OCI-LY3 (cell line): Measurements from ENCODE around the gene SSBP2.

Source experiments
- H2AFZ ChIP-seq: fragments of 200-600, 300-600 bp; shearing (Covaris generic); 2 replicates; pipeline ENCODE4 v1.6.0; 2014; ENCODE audit warnings: antibody characterized with exemption, low read depth, low read length
- H3K27ac ChIP-seq: fragments of 200-600, 300-600 bp; sonication (generic); 2 replicates; pipeline ENCODE4 v1.5.1; 2014; ENCODE audit warnings: mild to moderate bottlenecking, low read length, moderate library complexity, mixed read lengths
- H3K27me3 ChIP-seq: fragments of 200-600, 300-600 bp; sonication (generic); 2 replicates; pipeline ENCODE4 v1.6.1; 2014; ENCODE audit warnings: low read depth, low read length, mixed read lengths
- H3K36me3 ChIP-seq: fragments of 200-600, 300-600 bp; sonication (generic); replicated peaks from 2 replicates; pipeline ENCODE3; 2014; ENCODE audit warnings: low read depth, low read length, mixed read lengths
- H3K4me1 ChIP-seq: fragments of 300-600, 200-600 bp; sonication (generic); 2 replicates; pipeline ENCODE4 v1.6.1; 2014; ENCODE audit warnings: low read length, mixed read lengths
- H3K4me2 ChIP-seq: fragments of 200-600, 300-600 bp; sonication (generic); 2 replicates; pipeline ENCODE4 v1.6.1; 2014; ENCODE audit warnings: low read length, mixed read lengths
- H3K4me3 ChIP-seq: fragments of 300-600, 200-600 bp; sonication (generic); 2 replicates; pipeline ENCODE4 v1.5.1; 2014; ENCODE audit warnings: antibody characterized with exemption, mild to moderate bottlenecking, low read length, moderate library complexity
- H3K79me2 ChIP-seq: fragments of 300-600, 200-600 bp; shearing (Covaris generic); 2 replicates; pipeline ENCODE4 v1.6.1; 2014; ENCODE audit warnings: mild to moderate bottlenecking, low read length, mixed read lengths
- H3K9ac ChIP-seq: fragments of 300-600, 200-600 bp; shearing (Covaris generic); 2 replicates; pipeline ENCODE4 v1.6.0; 2014; ENCODE audit warnings: mild to moderate bottlenecking, low read length, moderate library complexity
- H3K9me3 ChIP-seq: fragments of 200-600, 300-600 bp; shearing (Covaris generic); 2 replicates; pipeline ENCODE4 v1.6.1; 2014; ENCODE audit warnings: low read length, mixed read lengths; ENCODE audit not compliant: insufficient read depth
- H4K20me1 ChIP-seq: fragments of 200-600, 300-600 bp; sonication (generic); 2 replicates; pipeline ENCODE4 v1.6.1; 2016; ENCODE audit warnings: low read length, mixed read lengths; ENCODE audit not compliant: insufficient read depth
- CTCF ChIP-seq: fragments of 200-600, 300-600 bp; sonication (generic); IDR thresholded peaks from 2 replicates; pipeline ENCODE4 v1.5.1; 2014; ENCODE audit warnings: antibody characterized with exemption, low read length, low read depth
- EZH2phosphoT487 ChIP-seq: fragments of 200-600 bp; shearing (Covaris generic); IDR thresholded peaks from 2 replicates; pipeline ENCODE4 v1.6.1; 2018; ENCODE audit warnings: antibody characterized with exemption, mixed run types, low read depth

SSBP2 gene

DNA sequence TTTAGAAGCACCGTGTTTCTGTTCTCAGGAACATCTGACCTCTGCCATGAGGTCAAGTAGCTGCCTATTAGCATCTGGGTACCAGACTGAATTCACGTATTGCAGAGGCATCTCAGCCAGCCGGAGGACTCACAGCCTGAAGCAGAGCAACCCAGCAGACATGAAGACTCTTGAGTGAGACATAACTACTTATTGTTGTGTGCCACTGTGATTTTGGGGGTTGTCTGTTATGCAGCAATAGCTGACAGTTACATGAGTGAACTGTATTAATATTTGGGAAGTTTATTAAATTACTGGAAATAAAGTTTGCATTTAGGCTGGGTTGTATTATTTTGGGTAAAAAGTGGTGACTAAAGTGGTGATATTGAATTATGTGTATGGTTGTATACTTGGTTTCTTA, 355.6 kb downstream of the SSBP2 start:
- H3K4me3 ChIP-seq = no peak overlapping the region
- no peaks in the 10 kb centered on the region for H3K79me2 ChIP-seq
- no peaks in the 10 kb centered on the region for H3K9me3 ChIP-seq
- no peaks in the 10 kb centered on the region for H3K36me3 ChIP-seq
- no peaks in the 10 kb centered on the region for H3K27me3 ChIP-seq
- no peak for TF ChIP-seq EZH2phosphoT487
- no peak for TF ChIP-seq CTCF
- no peak overlapping the region for H3K27ac ChIP-seq
- H4K20me1 ChIP-seq = no peaks in the 10 kb centered on the region
- no peak overlapping the region for H3K4me2 ChIP-seq
- no peaks in the 10 kb centered on the region for H3K4me1 ChIP-seq
- no peak overlapping the region for H3K9ac ChIP-seq
- H2AFZ ChIP-seq = no peak overlapping the region

DNA sequence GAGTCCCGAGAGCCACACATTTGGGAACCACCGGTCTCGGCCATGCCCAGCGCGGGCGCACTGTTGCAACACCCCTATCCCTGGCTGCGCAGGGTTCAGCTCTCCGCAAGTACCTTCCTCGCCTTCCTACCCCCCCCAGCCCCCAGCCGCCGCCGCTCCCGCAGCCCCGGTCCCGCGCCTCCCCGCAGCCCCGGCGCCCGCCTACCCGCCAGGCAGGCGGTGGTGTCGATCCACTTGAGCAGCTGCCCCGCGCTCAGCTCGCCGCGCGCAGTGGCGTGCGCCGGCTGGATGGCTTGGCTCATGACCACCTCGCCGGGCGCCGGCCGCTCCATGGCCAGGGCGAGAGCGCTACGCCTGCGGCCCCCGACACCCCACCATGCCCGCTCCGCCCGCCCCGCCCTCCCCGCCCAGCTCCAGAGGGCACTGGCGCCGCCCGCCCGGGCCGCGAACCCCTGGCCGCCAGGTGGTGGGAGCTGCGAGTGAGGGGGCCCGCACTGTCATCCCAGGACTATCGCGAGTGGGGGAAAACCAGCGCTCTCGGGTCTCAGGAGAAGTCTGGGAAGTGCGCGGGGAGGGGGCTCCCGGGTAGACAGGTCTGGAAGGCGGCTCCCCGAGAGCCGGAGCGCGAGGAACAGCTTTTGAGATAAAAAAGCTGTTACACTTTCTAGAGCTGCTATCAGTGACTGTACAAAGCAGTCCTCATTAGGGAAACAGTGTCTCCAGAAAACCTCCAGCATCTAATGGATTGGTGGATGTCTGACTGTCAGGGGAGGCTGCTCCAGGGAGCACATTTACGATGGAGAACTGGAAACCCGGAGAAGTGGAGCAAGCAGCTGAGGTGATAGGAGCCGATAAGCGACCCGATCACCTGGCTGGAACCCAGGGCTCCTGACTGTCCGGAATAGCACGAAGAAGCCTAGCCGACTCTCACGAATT, 356.8 kb downstream of the SSBP2 start, which contains the start of gene ACOT12:
Gene ACOT12 (minus strand): TSS at position 352 of the 936 bp plus-strand sequence. CDS start 20 bp downstream, at position 332.
- H3K36me3 ChIP-seq = no peaks in the 10 kb centered on the region
- H3K27me3 ChIP-seq = no peaks in the 10 kb centered on the region
- no peaks in the 10 kb centered on the region for H4K20me1 ChIP-seq
- no peak within 1 kb of the TSS for H3K4me3 ChIP-seq
- H3K27ac ChIP-seq = no peak within 1 kb of the TSS
- no peaks in the 10 kb centered on the region for H3K4me1 ChIP-seq
- no peak within 1 kb of the TSS for H3K9ac ChIP-seq
- TF ChIP-seq CTCF = no peak
- TF ChIP-seq EZH2phosphoT487 = no peak
- H2AFZ ChIP-seq = no peak within 1 kb of the TSS
- H3K9me3 ChIP-seq = no peaks in the 10 kb centered on the region
- H3K4me2 ChIP-seq = no peak within 1 kb of the TSS
- no peaks in the 10 kb centered on the region for H3K79me2 ChIP-seq

DNA sequence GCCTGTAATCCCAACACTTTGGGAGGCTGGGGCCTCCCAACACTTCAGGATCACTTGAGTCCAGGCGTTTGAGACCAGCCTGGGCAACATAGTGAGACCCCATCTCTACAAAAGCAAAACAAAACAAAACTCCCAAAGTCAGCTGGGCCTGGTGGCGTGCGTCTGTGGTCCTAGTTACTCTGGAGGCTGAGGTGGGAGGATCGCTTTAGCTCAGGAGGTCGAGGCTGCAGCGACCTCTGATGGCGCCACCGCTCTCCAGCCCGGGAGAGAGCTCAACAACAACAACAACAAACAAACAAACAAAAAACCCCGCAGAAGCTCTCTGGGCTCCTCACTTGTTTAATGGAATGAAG, 357.5 kb downstream of the SSBP2 start:
- Histone ChIP-seq H3K27me3 (no peaks in the 10 kb centered on the region), H3K36me3 (no peaks in the 10 kb centered on the region), H3K9ac (no peak overlapping the region), H2AFZ (no peak overlapping the region), H3K79me2 (no peaks in the 10 kb centered on the region), H3K4me1 (no peaks in the 10 kb centered on the region), H3K27ac (no peak overlapping the region), H4K20me1 (no peaks in the 10 kb centered on the region), H3K4me3 (no peak overlapping the region), H3K4me2 (no peak overlapping the region), H3K9me3 (no peaks in the 10 kb centered on the region)
- no peak for TF ChIP-seq CTCF
- no peak for TF ChIP-seq EZH2phosphoT487

DNA sequence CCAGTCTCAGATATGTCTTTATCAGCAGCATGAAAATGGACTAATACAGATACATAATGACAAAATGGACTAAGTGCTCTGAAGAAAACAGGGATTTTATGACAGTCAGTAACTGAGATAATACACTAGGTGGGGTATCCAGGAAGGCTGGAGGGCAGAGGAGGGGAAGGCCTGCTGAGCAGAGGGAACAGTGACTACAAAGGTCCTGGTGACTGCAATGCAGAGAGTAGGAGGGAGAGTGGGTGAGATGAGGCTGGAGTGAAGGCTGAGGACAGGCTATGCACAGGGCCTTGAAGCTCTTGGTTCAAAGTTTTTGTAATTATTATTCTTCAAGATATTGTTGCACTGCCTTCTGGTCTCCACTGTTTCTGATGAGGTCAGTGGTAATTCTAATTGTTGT, 361.9 kb downstream of the SSBP2 start:
- H4K20me1 ChIP-seq = no peaks in the 10 kb centered on the region
- no peak overlapping the region for H3K9ac ChIP-seq
- H3K9me3 ChIP-seq = no peaks in the 10 kb centered on the region
- no peaks in the 10 kb centered on the region for H3K79me2 ChIP-seq
- TF ChIP-seq CTCF = no peak
- no peak for TF ChIP-seq EZH2phosphoT487
- no peak overlapping the region for H3K4me3 ChIP-seq
- no peaks in the 10 kb centered on the region for H3K36me3 ChIP-seq
- no peaks in the 10 kb centered on the region for H3K4me1 ChIP-seq
- no peak overlapping the region for H3K4me2 ChIP-seq
- no peaks in the 10 kb centered on the region for H3K27me3 ChIP-seq
- H3K27ac ChIP-seq = no peak overlapping the region
- no peak overlapping the region for H2AFZ ChIP-seq
